ENCODE results near the gene RINL.

The RINL gene, protein sequence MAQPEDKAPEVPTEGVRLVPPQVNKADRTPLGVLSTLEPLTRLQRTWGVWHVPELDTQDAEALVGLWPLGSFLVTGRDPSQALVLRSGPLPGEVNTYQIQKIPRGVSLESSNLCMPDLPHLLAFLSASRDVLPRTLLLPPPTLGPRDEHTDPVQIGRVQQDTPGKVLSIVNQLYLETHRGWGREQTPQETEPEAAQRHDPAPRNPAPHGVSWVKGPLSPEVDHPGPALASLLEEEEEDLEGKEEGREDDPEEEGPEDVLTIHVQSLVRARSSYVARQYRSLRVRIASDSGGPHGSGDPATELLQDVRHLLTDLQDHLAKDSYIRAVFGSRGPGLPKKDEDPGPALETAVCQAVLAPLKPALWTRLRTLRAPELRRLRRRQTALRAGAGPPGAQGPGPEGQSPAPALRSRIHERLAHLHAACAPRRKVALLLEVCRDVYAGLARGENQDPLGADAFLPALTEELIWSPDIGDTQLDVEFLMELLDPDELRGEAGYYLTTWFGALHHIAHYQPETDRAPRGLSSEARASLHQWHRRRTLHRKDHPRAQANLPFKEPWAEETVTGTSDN

GRCh38 chr19:38877781-38878574 is at the start of gene RINL:
RINL (minus strand) TSS chr19:38878275; CDS start chr19:38876742, 1,533 bp downstream.
- no peak for DNase-seq

GRCh38 chr19:38924388-38924787 is 46.3 kb upstream of the RINL start:
- DNase-seq: no peak

DNA sequence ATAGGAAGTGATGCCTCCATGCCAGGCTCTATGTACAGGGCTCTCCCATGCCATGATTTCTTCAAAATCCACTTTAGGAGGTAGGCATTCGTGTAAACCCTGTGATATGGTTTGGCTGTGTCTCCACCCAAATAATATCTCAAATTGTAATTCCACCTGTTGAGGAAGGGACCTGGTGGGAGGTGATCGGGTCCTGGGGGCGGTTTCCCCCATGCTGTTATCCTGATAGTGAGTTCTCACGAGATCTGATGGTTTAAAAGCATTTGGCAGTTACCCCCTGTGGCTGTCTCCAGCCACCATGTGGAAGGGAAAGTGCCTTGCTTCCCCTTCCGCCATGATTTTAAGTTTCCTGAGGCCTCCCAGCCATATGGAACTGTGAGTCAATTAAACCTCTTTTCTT is 44.4 kb upstream of the RINL start:
- no peak for DNase-seq

GRCh38 chr19:38921420-38922274 is 43.6 kb upstream of the RINL start:
- no peak for DNase-seq

DNA sequence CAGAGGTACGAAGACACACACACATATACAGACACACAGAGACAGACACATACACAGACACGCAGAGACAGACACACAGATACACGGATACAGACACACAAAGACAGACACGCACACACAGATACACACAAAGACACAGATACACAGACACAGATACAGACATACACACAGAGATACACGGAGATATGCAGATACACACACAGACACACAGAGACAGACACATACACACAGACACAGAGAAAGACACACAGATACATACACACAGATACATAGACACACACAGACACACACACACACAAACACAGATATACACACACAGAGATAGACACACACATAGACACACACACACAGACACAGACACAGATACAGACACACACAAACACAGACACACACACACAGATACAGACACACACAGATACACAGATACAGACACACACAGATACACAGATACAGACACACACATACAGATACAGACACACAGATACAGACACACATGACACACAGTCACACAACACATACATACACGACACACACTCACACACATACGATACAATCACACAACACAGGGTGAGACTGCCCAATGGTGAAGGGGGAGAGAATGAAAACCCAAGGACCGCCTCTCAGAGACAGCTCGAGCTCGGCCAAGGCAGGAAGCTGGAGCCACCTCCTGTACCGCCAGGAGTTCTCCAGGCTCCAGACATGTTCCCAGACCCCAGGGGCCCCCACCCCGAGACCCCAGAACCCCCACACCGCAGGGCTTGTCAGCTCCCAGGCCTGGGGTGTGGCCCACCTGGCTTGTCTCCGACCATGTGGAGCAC is 42.7 kb upstream of the RINL start:
- DNase-seq: no peak

DNA sequence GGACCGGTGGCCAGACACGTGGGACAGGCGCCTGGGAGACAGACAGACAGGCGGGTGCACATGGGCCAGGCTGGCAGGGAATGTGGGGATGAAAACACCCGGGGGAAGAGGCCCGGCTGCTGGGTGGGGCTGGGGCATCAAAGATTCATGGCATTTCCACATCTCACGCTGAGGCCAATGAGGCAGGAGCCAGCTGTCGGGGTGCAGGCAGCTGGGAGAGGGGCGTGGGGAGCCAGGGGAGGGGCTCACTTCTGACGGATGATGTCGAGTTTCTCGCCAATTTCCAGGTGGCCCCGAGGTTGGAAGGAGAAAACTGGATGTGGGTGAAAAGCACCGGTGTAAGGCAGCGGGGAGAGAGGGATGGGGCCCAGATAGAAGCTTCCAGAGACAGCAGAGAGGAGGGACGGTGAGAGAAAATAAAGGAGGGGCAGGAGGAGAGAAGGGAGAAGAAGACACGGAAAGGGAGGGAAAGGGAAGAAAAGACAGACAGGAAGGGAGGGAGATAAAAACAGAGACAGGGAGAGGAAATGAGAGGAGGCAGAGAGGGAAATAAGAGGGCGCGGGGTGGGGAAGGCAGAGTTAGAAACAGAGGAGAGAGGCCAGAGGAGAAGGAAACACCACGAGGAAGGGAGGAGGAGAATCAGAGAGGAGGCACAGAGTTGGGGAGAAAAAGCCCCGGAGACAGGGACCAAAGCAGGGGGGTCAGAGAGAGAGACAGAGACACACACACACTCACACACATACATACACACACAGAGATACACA is 41.9 kb upstream of the RINL start:
- DNase-seq: no peak

DNA sequence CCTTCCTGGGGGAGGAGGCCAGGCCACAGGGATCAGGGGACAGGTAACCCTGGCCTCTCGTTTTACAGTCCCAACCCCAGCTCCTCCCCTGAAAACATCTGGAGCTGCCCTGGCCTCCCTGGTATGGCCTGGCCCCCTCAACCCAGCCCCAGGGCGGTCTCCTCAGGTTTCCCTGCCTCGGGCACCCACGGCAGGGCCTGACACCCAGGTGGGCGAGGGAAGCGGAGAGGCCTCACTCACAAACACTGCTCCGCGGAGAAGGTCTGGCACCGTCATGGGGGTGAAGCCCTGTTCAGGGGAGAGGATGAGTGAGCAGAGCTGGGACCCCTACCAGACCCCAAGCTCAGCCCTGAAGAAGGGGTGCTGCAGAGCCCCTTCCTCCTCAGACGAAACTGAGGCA is 40.5 kb upstream of the RINL start:
- no peak for DNase-seq

DNA sequence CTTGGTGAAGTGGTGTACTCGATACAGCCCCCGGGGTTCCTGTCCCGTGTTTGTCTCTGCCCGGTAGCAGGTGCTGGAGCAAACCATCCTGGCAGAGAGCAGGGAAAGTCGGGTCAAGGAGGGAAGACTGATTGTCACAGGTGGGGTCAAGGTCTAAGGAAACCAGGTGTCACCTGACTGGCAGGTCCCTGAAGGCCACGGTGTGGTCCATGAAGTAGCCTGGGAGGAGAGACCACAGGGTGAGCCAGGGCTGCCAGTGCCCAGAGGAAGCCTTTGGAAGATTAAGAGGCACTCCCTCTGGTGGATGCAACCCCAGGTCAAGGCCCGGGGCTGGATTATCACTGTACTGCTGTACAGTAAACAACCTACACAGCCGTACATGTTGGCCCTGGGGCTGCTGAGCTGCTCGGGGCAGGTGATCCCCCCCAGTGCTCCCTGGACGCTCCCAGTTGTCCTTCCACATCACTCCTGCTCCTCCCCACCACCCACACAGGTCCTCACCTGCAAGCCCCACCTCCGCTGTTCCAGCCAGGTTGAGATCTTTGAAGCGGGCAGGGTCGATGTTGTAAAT is 39.9 kb upstream of the RINL start:
- no peak for DNase-seq

- DNase-seq: no peak
Observed at GRCh38 chr19:38917516-38917915, 39.4 kb upstream of the RINL start.

GRCh38 chr19:38915329-38916321 is 37.5 kb upstream of the RINL start:
- DNase-seq: no peak

DNA sequence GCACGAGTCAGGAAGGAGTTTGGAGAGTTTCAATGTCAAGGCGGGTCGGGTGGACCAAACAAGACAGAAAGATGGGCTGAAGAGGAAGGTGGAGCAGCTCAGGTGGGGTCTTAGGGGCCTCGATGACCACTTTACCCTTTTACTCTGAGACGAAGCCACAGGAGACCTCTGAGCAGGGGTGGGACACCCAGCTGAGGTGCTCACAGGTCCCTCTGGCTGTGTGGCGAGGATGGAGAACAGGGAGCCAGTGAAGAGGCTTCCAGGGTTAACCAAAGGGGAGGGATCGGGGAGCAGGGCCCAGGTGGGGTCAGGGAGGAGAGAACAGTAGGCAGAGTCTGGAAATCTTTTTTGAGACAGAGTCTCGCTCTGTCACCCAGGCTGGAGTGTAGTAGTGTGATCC is 35.9 kb upstream of the RINL start:
- DNase-seq: no peak

GRCh38 chr19:38912600-38913514 is 34.8 kb upstream of the RINL start:
- DNase-seq: no peak

DNA sequence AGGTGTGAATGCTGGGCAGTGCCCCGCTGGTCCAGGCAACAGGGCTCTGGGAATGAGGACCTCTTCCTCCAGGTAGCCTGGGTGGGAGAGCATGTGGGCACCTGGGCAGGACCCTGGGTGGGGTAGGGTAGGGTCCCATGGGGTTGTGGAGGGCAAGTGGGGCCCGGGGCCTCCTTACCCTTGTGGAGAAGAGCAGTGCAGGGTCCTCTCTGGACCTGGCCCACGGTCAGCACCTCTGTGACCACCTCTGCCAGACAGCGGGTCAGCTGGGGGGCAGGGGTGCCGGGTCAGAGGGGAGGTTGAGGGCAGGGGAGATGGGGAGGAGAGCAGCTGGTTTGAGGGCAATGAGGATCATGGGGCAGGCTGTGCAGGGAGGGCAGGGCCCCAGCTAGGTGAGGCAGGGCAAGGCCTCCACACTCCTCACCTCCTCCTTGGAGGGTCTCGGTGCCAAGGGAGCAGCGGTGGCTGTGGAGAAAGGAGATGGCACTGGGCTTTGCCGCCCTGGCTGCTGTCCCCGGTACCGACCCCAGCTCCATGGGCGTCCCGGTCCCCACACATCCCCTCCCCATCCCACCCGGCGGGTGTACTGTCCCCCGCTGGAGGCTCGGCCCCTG is 33.4 kb upstream of the RINL start:
- no peak for DNase-seq

DNA sequence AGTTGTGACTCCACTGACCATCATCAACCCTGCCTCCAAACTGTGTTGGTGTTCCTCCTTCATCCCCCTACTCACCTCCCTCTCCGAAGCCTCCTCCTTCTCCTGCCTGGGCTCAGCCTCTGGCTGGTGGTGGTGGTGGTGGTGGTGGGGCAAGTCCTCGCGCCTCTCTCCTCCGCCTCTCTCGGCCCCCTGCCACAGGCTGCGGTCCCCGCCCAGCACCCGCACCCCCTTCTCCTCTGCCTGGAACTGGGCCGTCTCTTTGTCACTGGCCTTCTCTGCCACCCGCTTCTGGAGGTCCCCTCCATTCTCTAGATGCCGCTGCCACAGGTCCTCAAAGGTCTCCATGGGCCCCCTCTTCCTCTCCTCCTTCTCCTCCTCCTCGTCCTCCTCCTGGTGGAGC is 32.4 kb upstream of the RINL start:
- no peak for DNase-seq

GRCh38 chr19:38908911-38909310 is 30.8 kb upstream of the RINL start:
- DNase-seq: no peak

DNA sequence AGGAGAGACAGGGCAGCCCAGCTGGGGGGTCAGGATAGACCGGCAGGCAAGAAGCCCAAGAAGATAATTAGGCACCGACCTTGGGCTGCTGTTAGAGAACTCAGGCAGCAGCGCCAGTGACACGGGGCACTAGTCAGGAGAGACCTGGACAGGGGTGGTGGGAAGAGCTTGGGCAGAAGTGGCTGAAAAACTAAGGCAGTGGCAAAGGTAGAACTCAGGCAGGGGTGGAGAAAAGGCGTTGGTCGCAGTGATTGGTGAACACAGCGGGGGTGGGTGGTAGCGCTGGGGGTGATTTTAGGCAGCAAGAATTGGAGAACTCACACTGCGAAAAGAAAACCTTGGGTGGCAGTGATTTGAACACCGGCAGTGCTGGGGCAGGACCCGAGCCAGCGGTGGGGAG is 29.6 kb upstream of the RINL start:
- no peak for DNase-seq

DNA sequence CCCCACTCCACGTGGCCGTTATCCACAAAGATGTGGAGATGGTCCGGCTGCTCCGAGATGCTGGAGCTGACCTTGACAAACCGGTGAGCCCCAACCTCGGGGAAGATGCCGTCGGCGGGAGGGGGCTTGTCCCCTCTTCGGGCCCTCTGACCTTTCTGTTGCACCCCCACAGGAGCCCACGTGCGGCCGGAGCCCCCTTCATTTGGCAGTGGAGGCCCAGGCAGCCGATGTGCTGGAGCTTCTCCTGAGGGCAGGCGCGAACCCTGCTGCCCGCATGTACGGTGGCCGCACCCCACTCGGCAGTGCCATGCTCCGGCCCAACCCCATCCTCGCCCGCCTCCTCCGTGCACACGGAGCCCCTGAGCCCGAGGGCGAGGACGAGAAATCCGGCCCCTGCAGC is 29.2 kb upstream of the RINL start:
- DNase-seq: no peak

DNA sequence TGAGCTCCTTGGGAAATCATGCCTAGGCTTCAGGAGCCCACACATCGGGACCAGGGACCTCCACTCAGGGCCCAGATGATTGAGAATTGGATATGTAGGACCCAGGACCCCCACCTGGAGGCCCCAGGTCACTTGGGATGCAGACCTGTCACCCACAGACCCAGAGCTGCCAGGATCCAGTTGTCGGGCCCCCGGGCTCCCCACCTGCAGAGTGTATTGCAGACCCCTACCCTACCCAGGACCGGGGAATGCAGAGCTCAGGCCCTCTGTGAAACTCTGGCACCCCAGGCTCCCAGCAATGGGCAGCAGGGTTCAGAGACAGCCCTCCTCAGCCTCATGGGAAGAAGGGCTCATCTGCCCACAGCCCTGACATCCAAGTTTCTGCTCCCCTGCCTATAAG is 27.5 kb upstream of the RINL start:
- DNase-seq: no peak

Measured in T1000 (cell line).